Stimulated activated CD4-positive, alpha-beta T cell treated with anti-CD3 and anti-CD28 coated beads, Interleukin-1b, Interleukin-23, amount 100 ng/mL, for 24 hours (primary cell): ENCODE results near the gene CFAP70.
"Not testable (repeated sequence)": the region's sequence is repeated elsewhere in the genome, so short reads cannot be mapped to it uniquely, and the experiment has no call there.

Source experiments
- DNase-seq, 4 experiments: peaks; one replicate each; pipeline ENCODE4 v3.0.0-alpha.2; 2020; ENCODE audit warnings: low read depth in 4 of 4, low spot score in 1 of 4

Gene CFAP70

GRCh38 chr10:73340121-73340520 lies 18.5 kb downstream of the CFAP70 start:
- no peak for DNase-seq

DNA sequence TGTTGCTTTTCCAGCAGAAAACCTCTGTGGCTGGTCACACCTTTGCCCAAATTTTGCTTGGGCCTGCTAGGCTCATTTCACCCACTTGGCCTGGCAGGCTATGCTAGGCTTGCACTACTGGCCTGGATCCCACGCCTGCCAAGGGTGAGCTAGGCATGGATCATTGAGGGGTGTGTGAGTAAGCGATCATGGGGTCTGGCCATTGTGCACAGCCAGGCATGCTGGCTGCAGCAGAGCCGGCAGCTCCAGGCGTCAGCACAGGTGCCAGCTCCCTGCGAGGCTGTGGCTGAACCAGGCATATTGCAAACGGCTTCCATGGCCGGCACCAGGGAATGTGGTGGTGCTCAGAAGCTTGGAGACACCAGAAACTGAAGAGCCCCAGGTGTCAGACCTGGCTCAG lies 19.2 kb downstream of the CFAP70 start:
- no peak for DNase-seq

GRCh38 chr10:73338801-73339368 lies 19.8 kb downstream of the CFAP70 start:
- no peak for DNase-seq

DNA sequence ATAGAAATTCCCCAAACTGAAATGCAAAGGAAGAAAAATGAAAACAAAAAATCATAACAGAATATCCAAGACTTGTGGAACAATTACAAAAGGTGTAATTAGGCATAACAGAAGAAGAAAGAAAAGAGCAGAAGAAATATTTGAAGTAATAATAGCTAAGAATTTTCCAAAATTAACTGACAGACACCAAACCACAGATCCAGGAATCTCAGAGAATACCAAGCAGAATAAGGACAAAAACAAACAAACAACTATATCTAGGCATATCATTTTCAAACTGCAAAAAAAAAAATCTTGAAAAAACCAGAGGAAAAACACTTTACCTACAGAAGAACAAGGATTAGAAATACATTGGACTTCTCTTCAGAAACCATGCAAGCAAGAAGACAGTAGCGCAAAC lies 25.5 kb downstream of the CFAP70 start:
- no peak for DNase-seq

- no peak for DNase-seq
Observed at GRCh38 chr10:73332379-73332778, 26.3 kb downstream of the CFAP70 start.

DNA sequence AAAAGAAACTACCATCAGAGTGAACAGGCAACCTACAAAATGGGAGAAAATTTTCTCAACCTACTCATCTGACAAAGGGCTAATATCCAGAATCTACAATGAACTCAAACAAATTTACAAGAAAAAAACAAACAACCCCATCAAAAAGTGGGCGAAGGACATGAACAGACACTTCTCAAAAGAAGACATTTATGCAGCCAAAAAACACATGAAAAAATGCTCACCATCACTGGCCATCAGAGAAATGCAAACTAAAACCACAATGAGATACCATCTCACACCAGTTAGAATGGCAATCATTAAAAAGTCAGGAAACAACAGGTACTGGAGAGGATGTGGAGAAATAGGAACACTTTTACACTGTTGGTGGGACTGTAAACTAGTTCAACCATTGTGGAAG lies 30.1 kb downstream of the CFAP70 start:
- not testable (repeated sequence) for DNase-seq

GRCh38 chr10:73325290-73325689 lies 33.4 kb downstream of the CFAP70 start:
- DNase-seq = not testable (repeated sequence)

- not testable (repeated sequence) for DNase-seq
Observed at GRCh38 chr10:73323582-73323981, 35.1 kb downstream of the CFAP70 start.

DNA sequence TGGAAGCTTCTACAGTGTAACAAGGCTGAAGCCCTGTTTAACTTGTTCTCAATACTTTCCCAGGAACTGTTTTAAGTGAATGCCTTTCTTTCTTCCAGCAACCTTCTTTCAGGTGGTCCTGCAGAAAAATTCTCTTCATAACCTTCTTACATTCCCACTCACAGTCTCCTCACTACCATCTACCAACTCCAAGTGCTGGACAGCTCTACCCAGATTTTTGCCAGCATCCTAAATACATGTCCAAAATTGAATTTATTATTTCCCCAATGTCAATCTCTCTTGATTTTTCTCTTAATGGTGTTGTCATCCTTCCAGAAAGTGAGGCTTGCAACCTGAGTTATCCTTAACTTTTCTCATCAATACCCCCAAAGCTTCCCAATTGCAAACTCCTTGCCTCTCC lies 48.2 kb downstream of the CFAP70 start:
- no peak for DNase-seq

- DNase-seq = no peak
Observed at GRCh38 chr10:73307203-73307800, 51.4 kb downstream of the CFAP70 start.

DNA sequence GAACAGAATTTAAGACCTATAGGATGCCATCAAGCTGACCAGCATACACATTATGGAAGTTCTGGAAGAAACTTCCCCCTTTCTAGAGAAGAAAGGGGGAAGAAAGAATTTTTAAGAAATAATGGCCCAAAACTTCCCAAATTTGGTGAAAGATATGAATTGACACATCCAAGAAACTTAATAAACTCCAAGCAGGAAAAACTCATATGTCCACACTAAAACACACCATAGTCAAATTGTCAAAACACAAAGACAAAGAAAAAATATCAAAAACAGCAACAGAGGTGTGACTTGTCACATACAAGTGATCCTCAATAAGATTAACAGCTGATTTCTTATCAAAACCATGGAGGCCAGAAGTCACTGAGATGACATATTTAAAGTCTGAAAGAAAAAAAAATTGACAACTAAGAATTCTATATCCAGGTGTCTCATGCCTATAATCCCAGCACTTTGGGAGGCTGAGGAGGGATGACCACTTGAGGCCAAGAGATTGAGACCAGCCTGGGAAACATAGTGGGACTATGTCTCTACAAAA lies 52.4 kb downstream of the CFAP70 start:
- no peak for DNase-seq

DNA sequence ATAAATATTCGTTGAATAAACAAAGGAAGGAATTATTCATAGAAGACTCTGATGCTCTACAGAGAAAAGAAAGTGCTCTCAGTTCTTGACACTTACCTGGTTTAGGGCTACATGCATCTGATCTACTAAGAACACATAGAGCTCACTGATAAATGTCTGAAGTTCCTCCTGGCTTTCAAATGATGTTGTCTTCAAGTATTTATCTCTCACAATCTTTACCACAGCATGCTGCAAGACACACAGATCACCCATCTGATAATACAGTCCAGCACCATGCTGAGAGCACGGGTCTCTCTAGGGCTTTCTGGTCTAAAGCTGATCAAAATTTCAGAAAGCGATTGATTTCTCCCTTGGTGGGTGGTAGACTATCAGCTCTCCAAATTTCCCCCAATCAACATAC lies 61.7 kb downstream of the CFAP70 start:
- no peak for DNase-seq

DNA sequence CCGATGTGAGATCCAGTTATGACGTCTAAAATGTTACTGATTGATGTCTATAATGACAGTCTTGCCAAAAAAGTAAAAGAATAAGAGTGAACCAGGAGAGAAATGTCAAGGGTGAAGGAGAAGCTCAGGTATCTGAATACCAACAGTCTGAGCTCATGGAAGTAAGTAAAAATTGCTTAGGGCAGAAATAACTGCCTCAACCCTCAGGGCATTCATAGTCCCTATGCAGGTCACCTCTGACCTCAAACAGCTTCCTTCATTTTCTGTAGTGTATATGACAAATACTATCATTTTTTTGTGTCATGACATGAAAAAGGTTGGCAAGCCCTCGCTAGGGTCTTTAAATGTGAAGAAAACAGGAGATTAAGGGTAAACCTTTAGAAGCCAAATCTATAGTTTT lies 65.2 kb downstream of the CFAP70 start:
- no peak for DNase-seq

DNA sequence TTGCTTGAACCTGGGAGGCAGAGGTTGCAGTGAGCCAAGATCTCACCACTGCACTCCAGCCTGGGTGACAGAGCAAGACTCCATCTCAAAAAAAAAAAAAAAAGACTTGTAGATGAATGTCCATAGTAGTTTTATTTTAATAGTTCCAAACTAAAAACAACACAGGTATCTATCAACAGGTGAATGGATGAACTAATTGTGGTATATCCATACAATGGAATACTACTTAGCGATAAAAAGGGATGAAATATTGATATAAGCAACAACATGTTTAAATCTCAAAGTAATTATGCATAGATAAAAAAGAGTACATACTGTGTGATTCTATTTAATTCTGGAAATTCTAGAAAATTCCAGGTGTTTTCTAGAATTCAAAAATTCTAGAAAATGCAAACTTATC lies 68.7 kb downstream of the CFAP70 start:
- DNase-seq = no peak

DNA sequence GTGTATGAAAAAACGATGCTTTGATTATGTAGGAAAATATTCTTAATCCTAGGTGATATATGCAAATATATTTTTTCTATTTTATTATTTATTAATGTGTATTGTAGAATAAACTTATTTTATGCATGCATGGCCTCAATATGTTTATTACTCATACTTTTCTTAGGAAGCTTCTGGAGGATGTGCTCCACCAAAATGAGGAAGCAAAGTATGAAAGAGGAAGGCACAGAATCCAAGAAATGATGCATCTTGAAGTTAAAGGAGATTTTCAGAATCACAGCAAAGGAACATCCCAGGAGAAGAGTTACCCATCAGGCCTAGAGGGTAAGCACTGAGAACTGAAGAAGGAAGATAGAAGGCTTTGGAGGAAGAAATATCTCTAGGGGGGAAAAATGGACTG lies 71.2 kb downstream of the CFAP70 start:
- DNase-seq = no peak

GRCh38 chr10:73281097-73281496 lies 77.6 kb downstream of the CFAP70 start:
- no peak for DNase-seq

DNA sequence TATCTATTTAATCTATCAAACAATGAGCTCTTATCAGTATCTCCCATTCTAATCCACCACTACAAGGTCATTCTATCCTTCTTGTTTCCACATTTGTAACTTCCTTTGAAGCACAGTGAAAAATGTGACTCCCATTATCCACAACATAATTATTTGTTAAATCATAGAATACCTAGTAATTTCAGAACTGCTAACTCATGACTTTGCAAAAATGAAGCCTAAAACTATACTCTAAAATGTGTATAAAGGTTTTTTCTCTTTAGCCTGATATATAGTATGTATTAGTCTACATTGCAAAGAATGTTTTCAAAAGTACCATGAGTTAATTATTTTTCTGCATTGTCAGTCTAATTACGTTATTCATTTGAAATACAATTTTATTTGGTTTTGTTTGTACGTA lies 94.2 kb downstream of the CFAP70 start:
- no peak for DNase-seq

- DNase-seq = no peak
Observed at GRCh38 chr10:73263693-73264347, 94.8 kb downstream of the CFAP70 start.

DNA sequence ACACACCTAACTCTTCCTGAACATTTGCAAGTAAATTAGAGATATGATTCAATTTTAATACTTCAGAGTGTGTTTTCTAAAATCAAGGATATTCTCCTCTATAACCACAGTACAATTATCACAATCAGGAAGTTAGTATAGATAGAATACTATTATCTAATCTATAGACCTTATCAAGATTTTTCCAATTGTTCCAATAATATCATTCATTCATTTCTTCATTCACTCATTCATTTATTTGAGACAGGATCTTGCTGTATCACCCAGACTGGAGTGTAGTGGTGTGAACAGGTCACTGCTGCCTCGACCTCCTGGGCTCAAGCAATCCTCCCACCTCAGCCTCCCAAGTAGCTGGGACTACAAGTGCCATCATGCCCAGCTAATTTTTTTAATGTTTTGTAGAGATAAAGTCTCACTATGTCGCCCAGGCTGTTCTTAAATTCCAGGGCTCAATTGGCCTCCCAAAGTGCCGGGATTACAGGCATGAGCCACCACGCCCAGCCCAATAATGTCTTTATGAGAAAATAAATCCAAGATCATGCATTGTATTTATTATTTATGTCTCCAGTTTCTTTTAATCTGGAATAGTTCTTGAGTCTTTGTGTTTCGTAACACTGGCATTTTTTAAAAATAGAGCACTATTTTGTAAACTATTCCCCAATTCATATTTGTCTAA lies 95.6 kb downstream of the CFAP70 start:
- no peak for DNase-seq

- no peak for DNase-seq
Observed at GRCh38 chr10:73262105-73262730, 96.4 kb downstream of the CFAP70 start.

GRCh38 chr10:73261362-73261995 lies 97.2 kb downstream of the CFAP70 start:
- DNase-seq = no peak
